Psoas muscle (tissue), 8 donors: Measurements from ENCODE around the gene ZNF277. TPM values are rescaled to one million over a fixed set of nuclear protein-coding genes. Genes with fewer than 3 reads are reported as not detected.

ENCODE experiments used
- ATAC-seq, 4 donors: fragments of 200-7000 bp; cut with Tn5 transposase; one replicate each; pipeline ENCODE4 v1.9.1; 2020; ENCODE audit warnings: moderate library complexity in 3 of 4, mild to moderate bottlenecking in 2 of 4
- DNase-seq, 2 donors: peaks; one replicate each; pipeline ENCODE4 v3.0.0-alpha.2; 2020
- H3K27ac ChIP-seq: fragments of 200-600 bp; one replicate; pipeline ENCODE4 v1.8.0; 2022
- H3K27me3 ChIP-seq, 3 donors: fragments of 200-600 bp in 1 of 3; one replicate each; pipeline versions ENCODE4 v1.6.1 to v1.8.0; 2013 to 2022; ENCODE audit warnings: low read length in 2 of 3, mild to moderate bottlenecking in 2 of 3, moderate library complexity in 1 of 3; ENCODE audit not compliant: insufficient read depth in 3 of 3
- H3K36me3 ChIP-seq, 2 donors: fragments of 200-600 bp in 1 of 2; one replicate each; pipeline versions ENCODE4 v1.6.1 to v1.8.0; 2013 to 2022; ENCODE audit warnings: low read depth in 1 of 2, mild to moderate bottlenecking in 1 of 2, moderate library complexity in 1 of 2; ENCODE audit not compliant: insufficient read depth in 1 of 2
- H3K4me1 ChIP-seq: fragments of 200-600 bp; one replicate; pipeline ENCODE4 v1.8.0; 2022
- H3K4me3 ChIP-seq: fragments of 200-600 bp; one replicate; pipeline ENCODE4 v1.8.0; 2022; ENCODE audit warnings: mild to moderate bottlenecking
- H3K9me3 ChIP-seq: fragments of 200-600 bp; one replicate; pipeline ENCODE4 v1.8.0; 2022
- CTCF ChIP-seq: fragments of 200-600 bp; IDR thresholded peaks from one replicate; pipeline ENCODE4 v1.8.0; 2022; ENCODE audit warnings: antibody characterized with exemption
- WGBS, 3 donors: extraction: QIAGEN DNeasy Blood & Tissue Kit; methylation state at CpG; one replicate each; pipeline versions ENCODE4 v1.1.6 to v1.1.7; 2013; 5-methylcytosine and 5-hydroxymethylcytosine counted together
- intact Hi-C, 2 donors: fragments of 100-400 bp; cut with DNase I; formaldehyde crosslinking; loops; one replicate each; pipeline versions ENCODE4 v1.11.0 to v1.14.2; 2022
- polyA plus RNA-seq, 3 donors: library from polyadenylated mRNA; stranded (reverse); fragments of 200-250 nt; gene quantifications; one replicate each; pipeline ENCODE4 v1.2.3, GENCODE V29; 2013
- total RNA-seq, 4 donors: library from RNA; stranded (reverse); fragmentation: NEBNext Ultra II Directional in 2 of 4; extraction: Animal tissue kit (Norgen Biotek cat#: 25700) in 2 of 4; gene quantifications; one replicate each; pipeline versions ENCODE4 v1.2.1 to v1.2.4, GENCODE V29; 2021 to 2023
- donor health status: healthy with polysubstance abuse.
- donor health status: DM: no; HTN: no; CAD: no; lungs with moderate emphysema.
- donor health status: Bipolar disorder and iron deficiency.
- donor health status: healthy.
- donor health status: DM: yes; HTN: yes; CAD: no.
- donor health status: DM: no; HTN: no; CAD: no.
- donor health status: DM: no; HTN: no; CAD: no.
- donor health status: DM: yes; HTN: yes; CAD: no.

The ZNF277 gene
- total and polyA plus RNA-seq, 7 donors: 6.9 to 16.7 (median 11.6) TPM

GRCh38 chr7:112381311-112382091, 175.0 kb downstream of the ZNF277 start:
- no peaks in the 10 kb centered on the region for H3K9me3 ChIP-seq
- H3K36me3 ChIP-seq: no peaks in the 10 kb centered on the region
- no peak overlapping the region for H3K4me3 ChIP-seq
- intact Hi-C loops: no loop called here
- TF ChIP-seq CTCF: no peak
- no peaks in the 10 kb centered on the region for H3K27me3 ChIP-seq
- 75 to 83% (median 82%) methylated on average over 5 of the region's 5 CpGs for WGBS, 3 donors
- H3K4me1 ChIP-seq: no peaks in the 10 kb centered on the region
- ATAC-seq (no peak), DNase-seq (no peak)
- no peak overlapping the region for H3K27ac ChIP-seq

- Histone ChIP-seq H3K27me3 (no peaks in the 10 kb centered on the region), H3K4me3 (no peak overlapping the region), H3K4me1 (no peaks in the 10 kb centered on the region), H3K36me3 (no peaks in the 10 kb centered on the region), H3K27ac (no peak overlapping the region), H3K9me3 (no peaks in the 10 kb centered on the region)
- intact Hi-C loops: no loop called here
- 72 to 80% (median 75%) methylated on average over 11 of the region's 11 CpGs for WGBS, 3 donors
- DNase-seq (no peak), ATAC-seq (no peak)
- no peak for TF ChIP-seq CTCF
Observed at GRCh38 chr7:112383671-112384417, 177.3 kb downstream of the ZNF277 start.

- intact Hi-C loops: no loop called here
- Histone ChIP-seq H3K4me1 (no peaks in the 10 kb centered on the region), H3K9me3 (no peaks in the 10 kb centered on the region), H3K4me3 (no peak overlapping the region), H3K27me3 (no peaks in the 10 kb centered on the region), H3K36me3 (no peaks in the 10 kb centered on the region), H3K27ac (no peak overlapping the region)
- no peak for DNase-seq
- ATAC-seq: no peak
- WGBS, 3 donors: 91 to 98% (median 91%) methylated on average over 3 of the region's 3 CpGs
- no peak for TF ChIP-seq CTCF
Observed at GRCh38 chr7:112385516-112385915, 179.0 kb downstream of the ZNF277 start.

- ATAC-seq (no peak), DNase-seq (no peak)
- TF ChIP-seq CTCF: no peak
- H3K9me3 ChIP-seq: no peaks in the 10 kb centered on the region
- H3K27me3 ChIP-seq: no peaks in the 10 kb centered on the region
- H3K4me1 ChIP-seq: no peaks in the 10 kb centered on the region
- H3K36me3 ChIP-seq: no peaks in the 10 kb centered on the region
- H3K27ac ChIP-seq: no peak overlapping the region
- H3K4me3 ChIP-seq: no peak overlapping the region
- 92 to 94% (median 93%) methylated on average over 1 of the region's 1 CpG for WGBS, 3 donors
- intact Hi-C loops: no loop called here
Observed at GRCh38 chr7:112386619-112387018, 180.1 kb downstream of the ZNF277 start.
